Stimulated activated CD4-positive, alpha-beta T cell treated with anti-CD3 and anti-CD28 coated beads, Interleukin-4, amount 100 ng/mL, for 48 hours (primary cell): ENCODE results near the gene VWF.

Experiments
- DNase-seq, 2 donors: peaks; one replicate each; pipeline ENCODE4 v3.0.0-alpha.2; 2020; ENCODE audit warnings: low read depth in 2 of 2

VWF gene

GRCh38 chr12:5984873-5985272 lies 139.6 kb downstream of the VWF start:
- no peak for DNase-seq

GRCh38 chr12:5982106-5982505 lies 142.4 kb downstream of the VWF start:
- no peak for DNase-seq

DNA sequence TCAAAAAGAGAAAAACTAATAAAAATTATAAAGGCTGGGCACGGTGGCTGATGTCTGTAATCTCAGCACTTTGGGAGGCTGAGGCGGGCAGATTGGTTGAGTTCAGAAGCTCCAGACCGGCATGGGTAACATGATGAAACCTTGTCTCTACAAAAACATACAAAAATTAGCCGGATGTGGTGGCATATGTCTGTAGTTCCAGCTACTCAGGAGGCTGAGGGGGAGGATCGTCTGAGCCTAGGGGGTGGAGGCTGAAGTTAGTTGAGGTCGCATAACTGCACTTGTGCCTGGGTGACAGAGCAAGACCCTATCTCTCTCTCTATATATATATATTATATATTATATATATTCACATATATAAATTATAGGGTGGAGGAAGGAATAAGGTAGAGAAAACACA lies 146.9 kb downstream of the VWF start:
- DNase-seq: no peak

DNA sequence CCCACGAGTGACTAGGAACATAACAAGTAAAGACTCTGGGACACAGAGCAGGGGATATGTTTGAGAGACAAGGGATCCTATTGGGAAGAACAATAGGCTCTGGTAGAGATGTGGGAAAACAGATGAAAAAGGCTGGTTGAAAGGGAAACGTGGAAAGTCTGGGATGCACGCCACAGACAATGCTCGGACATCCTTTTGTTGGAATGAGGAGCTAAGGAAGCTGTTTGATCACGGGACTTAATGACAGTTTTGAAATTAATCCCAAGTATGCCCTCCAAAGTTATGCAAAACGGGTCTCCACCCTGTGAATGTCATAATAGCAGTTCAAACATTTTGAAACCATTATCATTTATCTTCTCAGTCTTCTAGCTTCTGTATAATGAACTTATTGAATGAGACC lies 147.8 kb downstream of the VWF start:
- DNase-seq: no peak

GRCh38 chr12:5976196-5976595 lies 148.3 kb downstream of the VWF start:
- no peak for DNase-seq

DNA sequence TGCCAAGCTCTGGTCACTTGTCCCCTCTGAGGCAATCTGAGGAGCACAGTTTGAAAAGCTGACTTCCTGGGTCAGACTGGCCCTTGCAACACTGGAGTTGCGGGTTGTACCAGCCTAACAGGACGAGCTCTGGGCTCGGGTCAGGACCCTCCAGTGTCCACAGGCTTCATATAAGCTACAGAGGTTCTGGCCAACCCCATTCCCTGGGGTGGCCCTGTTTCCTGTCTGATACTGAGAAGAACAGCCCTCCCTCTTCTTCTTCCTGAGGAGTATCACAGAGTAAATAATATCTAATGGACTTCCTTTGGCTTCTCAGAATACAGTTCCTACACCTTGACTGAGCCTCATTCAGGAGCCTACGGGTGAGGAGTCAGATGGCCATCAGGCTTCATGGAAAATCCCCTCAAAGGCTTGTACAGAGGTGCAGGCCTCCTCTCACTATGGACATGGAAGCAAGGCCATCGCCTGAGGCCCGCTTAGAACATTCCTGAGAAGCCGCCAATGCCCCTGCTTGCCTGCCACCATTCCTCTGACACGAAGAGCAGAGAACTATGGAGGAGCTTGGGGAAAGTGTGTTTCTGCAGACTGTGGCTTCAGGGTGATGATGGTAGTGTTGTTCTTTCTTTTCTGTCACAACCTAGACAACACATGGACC lies 150.9 kb downstream of the VWF start:
- no peak for DNase-seq

- no peak for DNase-seq
Measured at GRCh38 chr12:5972387-5972786, 152.1 kb downstream of the VWF start.

DNA sequence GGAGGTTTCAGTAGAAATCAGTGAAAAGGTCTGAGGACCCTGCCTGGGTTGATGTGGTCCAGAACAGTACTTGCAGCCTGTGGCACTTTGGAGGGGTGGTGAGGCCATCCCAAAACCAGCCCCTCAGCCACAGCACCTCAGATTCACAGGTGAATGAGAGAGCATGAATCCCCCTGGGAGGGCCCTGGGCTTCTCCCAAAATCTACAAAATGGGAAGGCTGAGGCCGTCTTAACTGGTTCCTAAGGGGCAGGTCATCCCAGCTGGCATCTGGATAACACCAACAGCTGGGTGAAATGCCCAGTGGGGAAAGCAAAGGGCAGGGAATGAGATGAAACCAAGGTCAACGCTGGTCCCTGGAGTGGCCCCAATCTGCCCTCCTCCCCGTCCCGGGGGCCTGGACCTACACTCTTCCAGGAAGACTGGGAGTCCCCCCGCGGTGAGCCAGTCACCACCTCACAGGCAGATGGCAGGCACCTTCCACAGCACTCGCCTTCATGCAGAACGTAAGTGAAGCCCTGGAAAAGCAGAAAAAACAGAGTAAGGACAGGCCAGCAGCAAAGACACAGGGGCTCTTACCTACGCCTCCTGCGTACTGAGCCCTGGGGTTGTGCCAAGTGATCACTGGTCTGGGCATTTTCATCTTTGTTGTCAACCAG lies 153.1 kb downstream of the VWF start:
- DNase-seq: no peak

DNA sequence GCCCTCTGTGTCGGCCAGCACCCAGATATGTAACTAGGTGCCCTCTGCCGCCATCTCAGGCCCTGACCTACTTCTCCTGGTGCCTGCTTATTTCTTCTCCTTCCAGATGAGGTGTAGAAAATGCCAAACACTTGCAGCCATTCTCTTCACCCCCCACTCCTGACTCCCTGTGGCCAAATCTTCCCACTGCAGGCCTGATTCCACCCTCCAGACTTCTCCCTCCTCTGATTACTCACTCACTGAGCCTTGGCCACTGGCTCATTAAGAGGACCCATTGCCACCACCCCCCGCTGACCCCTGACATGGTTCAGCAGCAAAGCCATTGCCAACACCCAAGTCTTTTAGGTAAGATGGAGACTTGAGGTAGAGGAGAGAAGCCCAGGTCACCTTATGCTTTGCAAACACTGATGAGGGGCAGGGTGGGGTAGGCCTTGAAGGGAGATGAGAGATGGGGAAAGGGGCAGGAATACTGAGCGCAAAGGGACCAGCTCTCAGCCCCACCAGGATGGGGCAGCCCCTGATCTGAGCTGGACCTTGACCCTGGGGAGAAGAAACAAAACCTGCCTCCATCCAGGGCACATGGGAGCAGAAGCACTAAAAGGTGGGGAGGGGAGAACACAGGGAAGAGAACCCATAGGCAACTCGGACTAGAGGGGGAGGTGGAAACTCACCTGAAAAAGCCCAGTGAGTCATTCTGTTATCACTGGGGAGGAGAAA lies 154.3 kb downstream of the VWF start:
- no peak for DNase-seq

DNA sequence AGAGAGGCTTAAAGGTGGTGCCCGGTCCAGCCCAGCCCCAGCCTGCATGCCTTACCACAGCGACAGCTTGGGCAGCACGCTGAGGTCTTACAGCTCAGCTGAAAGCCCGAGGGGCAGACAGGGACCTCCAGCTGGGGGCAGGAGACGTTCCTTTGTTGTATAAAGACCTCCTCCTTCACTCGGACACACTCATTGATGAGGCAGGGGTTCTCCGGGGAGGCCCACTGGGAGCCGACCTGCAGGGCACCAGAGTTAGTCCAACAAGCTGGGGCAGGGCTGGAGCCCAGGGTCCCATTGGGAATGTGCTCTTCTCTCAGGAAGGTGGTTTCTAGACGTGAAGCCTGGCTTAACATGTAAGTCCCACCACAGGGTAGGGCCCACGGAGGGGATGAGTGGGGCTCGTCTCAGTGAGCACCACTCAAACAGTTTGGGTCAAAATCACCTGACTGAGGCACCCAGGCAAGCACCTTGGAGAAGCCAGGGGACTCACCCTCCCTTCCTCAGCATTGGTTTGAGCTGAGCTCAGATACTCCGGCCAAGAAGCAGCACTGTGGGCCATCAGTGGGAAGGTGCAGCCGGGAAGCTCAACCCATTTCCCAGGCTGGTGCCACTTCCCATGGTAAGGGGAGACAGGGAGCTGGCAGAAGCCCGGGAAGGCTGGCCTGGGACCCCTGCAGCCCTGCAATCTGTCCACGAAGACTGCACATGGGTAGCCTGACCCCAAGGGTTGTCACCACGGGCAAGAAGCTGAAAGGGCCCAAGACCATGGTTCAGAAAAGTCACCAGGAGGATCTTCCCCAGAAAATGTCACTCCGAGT lies 155.1 kb downstream of the VWF start:
- no peak for DNase-seq

GRCh38 chr12:5967645-5968415 lies 156.6 kb downstream of the VWF start:
- DNase-seq: no peak

DNA sequence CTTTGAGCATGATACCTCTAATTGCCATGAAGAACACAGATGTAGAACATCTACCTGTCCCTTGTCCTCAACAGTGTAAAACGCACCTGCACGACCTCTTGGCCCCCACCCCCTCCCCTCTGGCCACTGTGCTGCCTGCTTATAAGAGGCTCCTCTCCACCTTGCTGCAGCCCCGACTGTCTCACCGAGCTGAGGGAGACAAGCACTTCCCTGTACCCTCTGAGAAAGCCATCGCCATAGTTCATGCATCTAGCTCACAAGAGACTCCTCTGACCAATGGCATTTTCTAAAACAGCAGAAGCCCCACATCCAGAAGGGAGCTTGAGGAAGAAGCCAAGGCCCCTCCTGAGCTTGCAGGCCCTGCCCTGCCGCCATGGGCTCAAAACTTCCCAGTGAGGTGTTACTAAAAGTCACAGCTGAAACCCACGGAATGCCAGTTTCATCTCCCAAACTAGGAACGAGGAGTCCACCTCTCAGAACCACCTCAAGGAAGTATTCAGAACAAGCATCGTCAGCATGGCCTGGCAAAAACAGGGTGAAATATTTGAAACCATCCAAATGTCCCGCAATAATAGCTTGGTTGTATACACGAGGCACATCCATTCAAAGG lies 157.9 kb downstream of the VWF start:
- DNase-seq: no peak

GRCh38 chr12:5965950-5966383 lies 158.5 kb downstream of the VWF start:
- DNase-seq: peak; percentile 28 to 49

DNA sequence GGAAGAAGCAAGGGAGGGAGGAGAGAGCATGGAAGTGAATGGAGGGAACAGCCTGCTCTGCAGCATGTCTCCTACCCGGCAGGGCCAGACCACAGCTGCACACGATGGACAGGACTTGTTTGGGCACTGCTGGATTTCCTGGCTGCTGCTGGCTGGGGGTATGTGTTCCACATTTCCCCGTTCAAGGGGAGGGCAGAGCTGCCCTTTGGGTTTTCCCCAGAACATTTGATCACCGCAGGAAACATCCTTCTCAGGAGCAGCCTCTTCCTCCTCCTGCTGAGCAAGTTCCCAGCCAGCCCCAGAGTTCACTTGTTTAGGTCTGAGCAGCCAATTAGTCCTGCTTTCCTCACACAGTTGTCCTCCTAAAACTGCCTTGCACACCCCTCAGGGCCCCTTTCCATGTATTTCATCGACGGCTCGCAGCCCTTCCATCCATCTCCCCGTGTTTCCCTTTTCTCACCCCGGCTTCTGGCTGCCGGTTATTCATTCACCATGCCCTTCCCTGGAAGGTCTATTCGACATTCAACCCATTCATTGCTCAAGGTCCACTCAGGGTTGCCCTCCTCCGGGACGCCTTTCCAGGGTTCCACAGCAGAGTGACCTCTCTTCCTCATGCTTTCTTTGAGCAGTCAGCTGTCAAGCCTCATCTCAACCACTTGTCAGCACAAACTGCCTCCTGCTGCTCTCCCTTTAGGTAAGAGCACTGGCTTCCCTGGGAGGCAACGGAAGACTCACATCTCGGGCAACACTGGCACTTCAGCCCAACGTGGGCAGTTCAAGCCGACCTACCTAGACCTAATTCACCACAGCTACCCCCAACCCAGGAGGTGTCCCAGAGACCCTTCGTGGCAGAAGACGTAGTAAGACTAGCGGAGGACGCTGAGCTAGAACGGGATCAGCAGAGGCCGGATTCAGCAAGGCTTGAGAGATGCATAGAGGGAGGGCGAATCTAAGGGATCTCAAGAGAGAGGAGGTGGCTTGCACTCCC lies 159.3 kb downstream of the VWF start:
- no peak for DNase-seq

DNA sequence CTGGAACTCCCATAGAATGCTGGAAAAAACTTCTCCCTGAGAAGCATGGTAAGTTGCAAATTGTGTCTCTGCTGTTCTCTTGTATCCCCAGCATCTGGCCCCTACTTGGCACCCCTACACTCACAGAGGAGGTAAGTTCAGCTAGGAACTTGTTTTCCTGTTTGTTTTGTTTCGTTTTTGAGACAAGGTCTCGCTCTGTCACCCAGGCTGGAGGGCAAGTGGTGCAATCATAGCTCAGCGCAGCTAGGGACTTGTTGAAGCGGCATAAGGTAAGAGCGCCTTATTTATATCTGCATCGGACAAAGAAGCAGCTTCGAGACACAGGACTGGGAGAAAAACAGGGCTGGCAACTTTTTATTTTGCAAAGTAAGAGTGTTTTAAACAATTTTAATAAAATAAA lies 161.0 kb downstream of the VWF start:
- DNase-seq: no peak

DNA sequence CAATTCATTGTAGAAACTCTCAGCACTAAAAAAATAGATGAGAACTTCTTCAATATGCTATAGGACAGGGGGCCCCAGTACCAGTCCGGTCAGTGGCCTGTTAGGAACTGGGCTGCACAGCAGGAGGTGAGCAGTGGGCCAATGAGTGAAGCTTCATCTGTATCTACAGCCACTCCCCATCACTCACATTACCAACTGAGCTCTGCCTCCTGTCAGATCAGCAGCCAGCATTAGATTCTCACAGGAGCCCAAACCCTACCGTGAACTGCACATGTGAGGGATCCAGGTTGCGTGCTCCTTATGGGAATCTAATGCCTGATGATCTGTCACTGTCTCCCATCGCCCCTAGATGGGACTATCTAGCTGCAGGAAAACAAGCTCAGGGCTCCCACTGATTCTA lies 163.7 kb downstream of the VWF start:
- no peak for DNase-seq

DNA sequence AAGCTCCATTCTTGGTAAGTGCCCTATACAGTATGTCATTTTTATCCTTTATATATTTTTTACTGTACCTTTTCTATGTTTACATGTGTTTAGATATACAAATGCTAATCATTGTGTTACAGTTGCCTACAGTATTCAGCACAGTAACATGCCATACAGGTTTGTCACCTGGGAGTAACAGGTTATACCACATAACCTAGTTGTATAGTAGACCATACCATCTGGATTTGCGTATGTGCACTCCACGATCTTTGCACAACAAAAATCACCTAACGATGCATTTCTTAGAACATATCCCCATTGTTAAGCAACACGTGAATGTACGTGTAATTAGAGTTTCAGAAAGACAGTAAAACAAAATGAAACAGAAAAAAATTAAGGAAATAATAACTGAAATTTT lies 167.5 kb downstream of the VWF start:
- no peak for DNase-seq

DNA sequence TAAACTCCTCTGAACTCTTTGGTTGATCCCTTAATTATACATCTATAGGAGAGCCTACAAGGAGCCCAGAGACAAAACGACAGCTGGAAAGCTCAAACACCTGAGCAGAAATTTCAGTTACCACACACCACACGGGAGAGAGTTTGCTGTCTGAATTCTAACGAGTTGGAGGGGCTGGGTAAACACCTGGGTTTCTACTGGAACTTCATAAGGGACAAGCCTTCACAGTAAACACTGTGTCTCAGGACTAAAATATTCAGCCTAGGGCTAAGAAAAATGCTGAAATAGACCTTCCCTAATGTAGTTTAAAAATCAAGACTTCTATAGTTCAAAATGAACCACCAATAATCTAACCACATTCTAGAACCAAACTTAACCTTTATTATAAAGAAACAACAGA lies 169.8 kb downstream of the VWF start:
- no peak for DNase-seq

DNA sequence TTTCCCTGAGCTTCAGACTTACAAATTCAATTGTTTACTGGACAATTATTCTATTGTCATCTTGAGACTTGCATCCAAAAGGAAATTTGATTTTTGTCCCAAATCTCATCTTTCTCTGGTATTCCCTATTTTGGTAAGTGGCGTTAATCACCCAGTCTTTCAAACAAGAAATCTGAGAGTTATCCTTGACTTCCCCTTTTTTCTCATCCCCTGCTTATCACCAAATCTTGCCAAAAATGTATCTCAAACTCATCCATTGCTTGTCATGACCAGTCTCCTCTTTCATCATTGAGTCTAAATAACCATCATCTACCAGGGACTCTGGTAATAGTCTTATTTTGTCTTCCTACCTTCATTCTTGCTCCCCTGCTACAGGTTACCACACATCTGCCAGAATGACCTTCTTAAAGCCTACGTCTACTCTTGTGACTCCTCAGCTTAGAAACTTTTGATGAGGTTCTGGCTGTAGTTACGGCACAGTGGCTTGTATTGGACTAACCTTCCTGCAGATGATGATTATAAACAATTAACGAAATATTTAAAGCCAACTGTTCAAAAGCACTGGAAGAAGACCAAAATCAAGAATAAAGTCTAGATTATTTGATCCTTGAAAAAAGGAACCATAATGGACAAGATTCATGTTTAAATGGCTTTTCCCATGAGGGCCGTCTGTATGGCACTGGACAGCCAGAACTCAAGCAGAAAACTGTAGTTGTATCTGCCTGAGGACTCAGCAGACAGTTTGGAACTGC lies 170.5 kb downstream of the VWF start:
- no peak for DNase-seq
